ENCODE measurements around the gene ZBTB44.

Gene ZBTB44

DNA sequence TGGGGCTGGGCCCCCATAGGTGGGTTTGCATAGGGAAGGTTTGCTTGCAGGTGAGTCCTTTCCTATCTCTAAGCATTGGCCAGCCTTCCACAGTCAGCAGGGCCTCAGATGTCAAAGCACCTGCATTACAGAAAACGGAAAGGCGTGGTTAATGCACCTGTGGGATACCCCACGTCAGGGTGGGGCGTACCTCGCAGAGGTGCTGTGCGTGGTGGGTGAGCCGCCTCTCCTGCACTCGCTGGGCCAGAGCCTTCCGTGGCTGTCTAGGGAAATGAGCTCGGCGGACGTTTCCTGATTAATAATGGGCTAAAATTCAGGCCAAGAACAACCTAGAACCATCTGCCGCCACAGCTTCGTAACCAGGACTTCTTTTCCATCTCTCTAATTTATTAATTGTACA is 122.8 kb downstream of the ZBTB44 start:
- TF ChIP-seq, protein P1, sequence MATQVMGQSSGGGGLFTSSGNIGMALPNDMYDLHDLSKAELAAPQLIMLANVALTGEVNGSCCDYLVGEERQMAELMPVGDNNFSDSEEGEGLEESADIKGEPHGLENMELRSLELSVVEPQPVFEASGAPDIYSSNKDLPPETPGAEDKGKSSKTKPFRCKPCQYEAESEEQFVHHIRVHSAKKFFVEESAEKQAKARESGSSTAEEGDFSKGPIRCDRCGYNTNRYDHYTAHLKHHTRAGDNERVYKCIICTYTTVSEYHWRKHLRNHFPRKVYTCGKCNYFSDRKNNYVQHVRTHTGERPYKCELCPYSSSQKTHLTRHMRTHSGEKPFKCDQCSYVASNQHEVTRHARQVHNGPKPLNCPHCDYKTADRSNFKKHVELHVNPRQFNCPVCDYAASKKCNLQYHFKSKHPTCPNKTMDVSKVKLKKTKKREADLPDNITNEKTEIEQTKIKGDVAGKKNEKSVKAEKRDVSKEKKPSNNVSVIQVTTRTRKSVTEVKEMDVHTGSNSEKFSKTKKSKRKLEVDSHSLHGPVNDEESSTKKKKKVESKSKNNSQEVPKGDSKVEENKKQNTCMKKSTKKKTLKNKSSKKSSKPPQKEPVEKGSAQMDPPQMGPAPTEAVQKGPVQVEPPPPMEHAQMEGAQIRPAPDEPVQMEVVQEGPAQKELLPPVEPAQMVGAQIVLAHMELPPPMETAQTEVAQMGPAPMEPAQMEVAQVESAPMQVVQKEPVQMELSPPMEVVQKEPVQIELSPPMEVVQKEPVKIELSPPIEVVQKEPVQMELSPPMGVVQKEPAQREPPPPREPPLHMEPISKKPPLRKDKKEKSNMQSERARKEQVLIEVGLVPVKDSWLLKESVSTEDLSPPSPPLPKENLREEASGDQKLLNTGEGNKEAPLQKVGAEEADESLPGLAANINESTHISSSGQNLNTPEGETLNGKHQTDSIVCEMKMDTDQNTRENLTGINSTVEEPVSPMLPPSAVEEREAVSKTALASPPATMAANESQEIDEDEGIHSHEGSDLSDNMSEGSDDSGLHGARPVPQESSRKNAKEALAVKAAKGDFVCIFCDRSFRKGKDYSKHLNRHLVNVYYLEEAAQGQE (IDR thresholded peaks at IDR 0.05; ENCODE audit: insufficient read depth in 1 of 2, low read depth in 2 of 2, low read length in 2 of 2), result no peak
- TF ChIP-seq POLR2AphosphoS5 (IDR thresholded peaks at IDR 0.05; ENCODE audit: low read depth, low read length), result no peak

DNA sequence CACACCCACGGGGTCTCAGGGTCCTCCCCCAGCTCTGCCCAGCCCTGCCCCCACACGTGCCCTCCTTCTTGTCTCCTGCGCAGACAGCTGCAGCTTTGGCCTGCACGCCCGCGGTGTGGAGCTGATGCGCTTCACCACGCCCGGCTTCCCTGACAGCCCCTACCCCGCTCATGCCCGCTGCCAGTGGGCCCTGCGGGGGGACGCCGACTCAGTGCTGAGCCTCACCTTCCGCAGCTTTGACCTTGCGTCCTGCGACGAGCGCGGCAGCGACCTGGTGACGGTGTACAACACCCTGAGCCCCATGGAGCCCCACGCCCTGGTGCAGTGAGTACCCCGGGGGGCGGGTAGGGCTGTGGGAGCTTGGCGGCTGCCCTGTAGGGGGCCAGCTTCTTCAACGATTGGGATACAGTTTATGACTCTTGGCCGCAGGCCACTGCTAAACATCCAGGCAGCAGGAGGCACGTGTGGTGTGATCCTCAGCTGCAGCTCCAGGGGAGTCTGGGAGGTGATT is 124.3 kb downstream of the ZBTB44 start:
- TF ChIP-seq, protein P1 (IDR thresholded peaks at IDR 0.05; ENCODE audit: insufficient read depth in 1 of 2, low read depth in 2 of 2, low read length in 2 of 2), result no peak
- TF ChIP-seq POLR2AphosphoS5 (IDR thresholded peaks at IDR 0.05; ENCODE audit: low read depth, low read length) (no peak), FOXP2 (optimal IDR thresholded peaks at IDR 0.05; ENCODE audit: borderline replicate concordance, extremely low read depth, extremely low read length, insufficient read depth) (no peak), SIN3A (IDR thresholded peaks at IDR 0.05; ENCODE audit: borderline replicate concordance, insufficient read depth, low read length) (no peak), TAF1 (IDR thresholded peaks at IDR 0.05; ENCODE audit: borderline replicate concordance, insufficient read depth, low read length) (no peak)

DNA sequence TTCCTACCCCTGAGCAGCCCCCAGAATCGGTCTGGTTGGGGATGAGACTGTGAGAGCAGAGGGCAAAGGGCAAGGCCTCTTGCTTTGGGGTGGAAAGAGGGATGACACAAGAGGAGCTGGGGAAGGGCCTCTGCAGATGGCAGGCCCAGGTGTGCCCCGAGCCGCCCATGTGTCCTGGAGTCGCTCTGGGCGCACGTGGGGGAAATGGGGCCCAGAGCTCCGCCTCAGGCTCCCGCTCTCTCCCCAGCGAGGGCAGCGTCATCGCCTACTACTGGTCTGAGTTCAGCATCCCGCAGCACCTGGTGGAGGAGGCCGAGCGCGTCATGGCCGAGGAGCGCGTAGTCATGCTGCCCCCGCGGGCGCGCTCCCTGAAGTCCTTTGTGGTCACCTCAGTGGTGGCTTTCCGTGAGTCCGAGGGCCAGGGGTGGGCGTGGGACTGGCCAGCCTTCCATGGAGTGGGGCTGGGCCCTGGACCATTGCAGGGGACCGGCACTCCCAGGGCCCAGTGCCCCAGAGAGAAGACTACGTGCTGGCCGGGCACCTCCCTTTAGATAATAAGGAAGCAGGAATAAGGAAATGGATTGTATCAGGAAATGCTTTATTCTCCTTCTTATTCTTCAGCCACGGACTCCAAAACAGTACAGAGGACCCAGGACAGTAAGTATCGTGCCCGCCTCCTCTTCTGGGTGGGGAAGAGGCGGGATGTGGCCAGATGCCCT is 125.1 kb downstream of the ZBTB44 start:
- TF ChIP-seq SIN3A (IDR thresholded peaks at IDR 0.05; ENCODE audit: borderline replicate concordance, insufficient read depth, low read length) (no peak), POLR2AphosphoS5 (IDR thresholded peaks at IDR 0.05; ENCODE audit: low read depth, low read length) (no peak), TAF1 (IDR thresholded peaks at IDR 0.05; ENCODE audit: borderline replicate concordance, insufficient read depth, low read length) (no peak), FOXP2 (optimal IDR thresholded peaks at IDR 0.05; ENCODE audit: borderline replicate concordance, extremely low read depth, extremely low read length, insufficient read depth) (no peak)
- TF ChIP-seq, protein P1 (IDR thresholded peaks at IDR 0.05; ENCODE audit: insufficient read depth in 1 of 2, low read depth in 2 of 2, low read length in 2 of 2), result no peak

DNA sequence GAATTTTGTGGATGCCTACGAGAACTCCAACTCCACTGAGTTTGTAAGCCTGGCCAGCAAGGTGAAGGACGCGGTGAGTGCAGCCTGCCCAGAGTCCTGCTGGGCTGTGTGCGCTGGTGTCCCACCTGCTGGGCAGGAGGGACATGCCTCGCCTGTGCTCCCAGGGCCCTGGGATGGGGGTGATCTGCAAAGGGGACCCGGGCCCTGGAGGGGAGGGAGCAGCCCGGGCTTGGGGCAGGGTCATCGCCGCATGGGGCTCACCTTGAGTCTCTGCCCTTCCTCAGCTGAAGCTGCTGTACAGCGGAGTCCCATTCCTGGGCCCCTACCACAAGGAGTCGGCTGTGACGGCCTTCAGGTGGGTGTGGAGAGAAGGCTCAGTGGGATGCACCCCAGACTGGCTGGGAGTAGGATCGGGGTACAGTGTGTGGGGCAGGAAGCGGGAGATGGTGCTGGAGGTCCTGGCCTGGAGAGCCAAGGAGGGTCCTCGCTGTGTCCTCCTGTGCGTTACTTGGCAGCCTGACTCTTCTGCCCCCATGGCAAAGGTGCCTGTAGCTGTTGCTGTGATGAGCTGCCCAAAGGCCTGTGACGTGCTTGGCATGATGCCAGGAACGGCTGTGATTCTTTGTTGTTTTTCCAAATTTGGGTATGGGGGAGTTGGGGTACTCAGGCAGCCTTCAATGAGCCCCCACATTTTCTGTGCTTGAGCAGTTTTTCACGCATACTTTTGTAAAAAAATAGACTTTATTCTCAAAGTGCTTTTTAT is 126.0 kb downstream of the ZBTB44 start:
- TF ChIP-seq, protein P1 (IDR thresholded peaks at IDR 0.05; ENCODE audit: insufficient read depth in 1 of 2, low read depth in 2 of 2, low read length in 2 of 2), result no peak
- no peak for TF ChIP-seq POLR2AphosphoS5 (IDR thresholded peaks at IDR 0.05; ENCODE audit: low read depth, low read length)
- TF ChIP-seq SIN3A (IDR thresholded peaks at IDR 0.05; ENCODE audit: borderline replicate concordance, insufficient read depth, low read length), result no peak
- no peak for TF ChIP-seq TAF1 (IDR thresholded peaks at IDR 0.05; ENCODE audit: borderline replicate concordance, insufficient read depth, low read length)
- TF ChIP-seq FOXP2 (optimal IDR thresholded peaks at IDR 0.05; ENCODE audit: borderline replicate concordance, extremely low read depth, extremely low read length, insufficient read depth), result no peak

All from PFSK-1 (cell line).